HUDEP-2 (cell line): ENCODE measurements around the gene NEXMIF.
"Not testable (repeated sequence)": the region's sequence is repeated elsewhere in the genome, so short reads cannot be mapped to it uniquely, and the experiment has no call there.

ENCODE experiments used
- DNase-seq, 76 experiments: peaks; one replicate each; lab custom pipeline; 2025; ENCODE audit not compliant: unreplicated experiment in 76 of 76; lab: John Stamatoyannopoulos, UW

NEXMIF gene

GRCh38 chrX:74800062-74800461 lies 125.2 kb downstream of the NEXMIF start:
- DNase-seq: no peak

GRCh38 chrX:74797338-74797887 lies 127.8 kb downstream of the NEXMIF start:
- no peak for DNase-seq

- DNase-seq: no peak
Measured at GRCh38 chrX:74788545-74789086, 136.6 kb downstream of the NEXMIF start.

- DNase-seq: no peak
Measured at GRCh38 chrX:74784629-74785028, 140.6 kb downstream of the NEXMIF start.

- DNase-seq: no peak
Measured at GRCh38 chrX:74781507-74782034, 143.7 kb downstream of the NEXMIF start.

GRCh38 chrX:74779175-74779574 lies 146.1 kb downstream of the NEXMIF start:
- no peak for DNase-seq

GRCh38 chrX:74774988-74775387 lies 150.3 kb downstream of the NEXMIF start:
- DNase-seq: no peak

GRCh38 chrX:74736450-74736849 lies 188.8 kb downstream of the NEXMIF start:
- DNase-seq: no peak

- no peak for DNase-seq
Measured at GRCh38 chrX:74705269-74705668, 220.0 kb downstream of the NEXMIF start.

GRCh38 chrX:74701343-74701742 lies 223.9 kb downstream of the NEXMIF start:
- DNase-seq: not testable (repeated sequence)

- DNase-seq: no peak
Measured at GRCh38 chrX:74684466-74684865, 240.8 kb downstream of the NEXMIF start.
